ENCODE results near the gene ZNF488. TPM values are rescaled to one million over a fixed set of nuclear protein-coding genes. Genes with fewer than 3 reads are reported as not detected.

Gene ZNF488
- under 1 TPM in 1 of 4 donors, not detected in 3; 0.16 TPM for total RNA-seq
- under 1 TPM; 0.60 to 0.82 (median 0.69) TPM for polyA plus RNA-seq

- Histone ChIP-seq H3K27me3 (peaks cover 0 to 8% (median 0%) of the 10 kb centered on the region in 3 donors), H3K4me3 (peak within 1 kb of the TSS; percentile 72 to 86 (median 81)), H3K4me1 (peaks cover 0 to 7% (median 5%) of the 10 kb centered on the region in 4 donors), H3K27ac (peak within 1 kb of the TSS; percentile 72 to 87 (median 84)), H3K9me3 (no peaks in the 10 kb centered on the region), H3K36me3 (no peaks in the 10 kb centered on the region)
- TF ChIP-seq POLR2AphosphoS5 (IDR thresholded peaks at IDR 0.05), result peak in 3 of 4 donors; percentile 18 to 46 (median 32)
- TF ChIP-seq EP300 (IDR thresholded peaks at IDR 0.05), result no peak
- no peak for TF ChIP-seq CTCF (IDR thresholded peaks at IDR 0.05)
- peak; percentile 90 for DNase-seq
- intact Hi-C loops (cut with DNase I), result no loop called here
- 0% methylated on average over 75 of the region's 75 CpGs for WGBS, 2 donors
Observed at GRCh38 chr10:47384148-47384921, at the start of gene ZNF488. Gene ZNF488 (minus strand): TSS chr10:47384293. CDS start chr10:47368829, 15,464 bp downstream.

GRCh38 chr10:47425813-47426419 is 41.8 kb upstream of the ZNF488 start:
- TF ChIP-seq POLR2A (IDR thresholded peaks at IDR 0.05) (no peak), POLR2AphosphoS5 (IDR thresholded peaks at IDR 0.05) (no peak), EP300 (IDR thresholded peaks at IDR 0.05) (no peak), CTCF (IDR thresholded peaks at IDR 0.05) (no peak)
- Histone ChIP-seq H3K4me1 (no peaks in the 10 kb centered on the region), H3K9me3 (no peaks in the 10 kb centered on the region), H3K4me3 (no peak overlapping the region), H3K36me3 (no peaks in the 10 kb centered on the region), H3K27me3 (no peaks in the 10 kb centered on the region), H3K27ac (no peak overlapping the region)
- DNase-seq, result no peak
- intact Hi-C loops (cut with DNase I), result no loop called here
- 87 to 92% methylated on average over 4 of the region's 4 CpGs for WGBS, 2 donors

GRCh38 chr10:47424231-47424630 is 40.1 kb upstream of the ZNF488 start:
- intact Hi-C loops (cut with DNase I), result no loop called here
- H3K4me1 ChIP-seq, result no peaks in the 10 kb centered on the region
- DNase-seq, result no peak
- H3K4me3 ChIP-seq, result no peak overlapping the region
- H3K27ac ChIP-seq, result no peak overlapping the region
- WGBS, 2 donors, result 71 to 80% methylated on average over 8 of the region's 8 CpGs
- no peaks in the 10 kb centered on the region for H3K9me3 ChIP-seq
- TF ChIP-seq EP300 (IDR thresholded peaks at IDR 0.05) (no peak), POLR2A (IDR thresholded peaks at IDR 0.05) (no peak)
- no peaks in the 10 kb centered on the region for H3K36me3 ChIP-seq
- H3K27me3 ChIP-seq, result no peaks in the 10 kb centered on the region

DNA sequence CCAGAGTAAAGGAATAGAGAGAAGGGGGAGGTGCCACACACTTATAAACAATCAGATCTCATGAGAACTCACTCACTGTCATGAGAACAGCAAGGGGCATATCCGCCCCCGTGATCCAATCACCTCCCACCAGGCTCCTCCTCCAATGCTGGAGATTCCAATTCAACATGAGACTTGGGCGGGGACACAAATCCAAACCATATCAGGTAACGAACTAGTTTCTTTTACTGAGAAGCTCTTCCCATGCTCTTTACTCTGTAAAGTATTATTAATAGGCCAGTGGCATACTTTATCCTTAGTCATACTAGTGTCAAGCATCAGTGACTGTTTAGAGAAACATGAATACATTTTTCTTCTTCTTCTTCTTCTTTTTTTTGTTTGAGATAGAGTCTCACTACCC is 39.4 kb upstream of the ZNF488 start:
- Histone ChIP-seq H3K4me3 (no peak overlapping the region), H3K27me3 (no peaks in the 10 kb centered on the region), H3K4me1 (no peaks in the 10 kb centered on the region), H3K9me3 (no peaks in the 10 kb centered on the region), H3K36me3 (no peaks in the 10 kb centered on the region), H3K27ac (no peak overlapping the region)
- TF ChIP-seq POLR2AphosphoS5 (IDR thresholded peaks at IDR 0.05) (no peak), EP300 (IDR thresholded peaks at IDR 0.05) (no peak), POLR2A (IDR thresholded peaks at IDR 0.05) (no peak), CTCF (IDR thresholded peaks at IDR 0.05) (no peak)
- intact Hi-C loops (cut with DNase I), result no loop called here
- DNase-seq, result no peak
- WGBS, 2 donors, result 78 to 86% methylated on average over 4 of the region's 4 CpGs
